Duodenal mucosa (tissue), 2 donors: ENCODE data around the gene GPRC5A.

Experiments used
- H3K27ac ChIP-seq: one replicate; pipeline ENCODE4 v1.7.0; 2013; ENCODE audit warnings: low read depth, low read length
- H3K27me3 ChIP-seq, 2 donors: one replicate each; pipeline ENCODE4 v1.7.0; 2013; ENCODE audit warnings: low read length in 2 of 2, control low read depth in 1 of 2; ENCODE audit not compliant: insufficient read depth in 2 of 2, control insufficient read depth in 1 of 2
- H3K36me3 ChIP-seq, 2 donors: one replicate each; pipeline ENCODE4 v1.7.0; 2013; ENCODE audit warnings: low read length in 2 of 2, control low read depth in 1 of 2; ENCODE audit not compliant: insufficient read depth in 2 of 2, control insufficient read depth in 1 of 2
- H3K4me1 ChIP-seq, 2 donors: one replicate each; pipeline ENCODE4 v1.7.0; 2013; ENCODE audit warnings: low read length in 2 of 2, control low read depth in 1 of 2; ENCODE audit not compliant: insufficient read depth in 2 of 2, control insufficient read depth in 1 of 2
- H3K4me3 ChIP-seq, 2 donors: one replicate each; pipeline ENCODE4 v1.7.0; 2013; ENCODE audit warnings: low read length in 2 of 2, low read depth in 1 of 2
- H3K9ac ChIP-seq, 2 donors: one replicate each; pipeline ENCODE4 v1.7.0; 2013; ENCODE audit warnings: low read length in 2 of 2, low read depth in 1 of 2
- H3K9me3 ChIP-seq, 2 donors: one replicate each; pipeline ENCODE4 v1.7.0; 2013; ENCODE audit warnings: low read length in 2 of 2, control low read depth in 1 of 2; ENCODE audit not compliant: control insufficient read depth in 1 of 2

The GPRC5A gene

GRCh38 chr12:12908711-12909110, 17.3 kb downstream of the GPRC5A start:
- Histone ChIP-seq H3K36me3 (peaks cover 0 to 20% of the 10 kb centered on the region in 2 donors), H3K4me1 (peaks cover 17 to 31% of the 10 kb centered on the region in 2 donors), H3K27ac (no peak overlapping the region), H3K27me3 (no peaks in the 10 kb centered on the region), H3K4me3 (no peak overlapping the region), H3K9ac (no peak overlapping the region), H3K9me3 (no peaks in the 10 kb centered on the region)

- Histone ChIP-seq H3K9me3 (no peaks in the 10 kb centered on the region), H3K36me3 (peaks cover 0 to 23% of the 10 kb centered on the region in 2 donors), H3K4me1 (peaks cover 10 to 24% of the 10 kb centered on the region in 2 donors), H3K27ac (no peak overlapping the region), H3K4me3 (no peak overlapping the region), H3K9ac (no peak overlapping the region), H3K27me3 (no peaks in the 10 kb centered on the region)
These were observed 18.0 kb downstream of the GPRC5A start for GRCh38 chr12:12909228-12909994.

- Histone ChIP-seq H3K27me3 (no peaks in the 10 kb centered on the region), H3K27ac (no peak overlapping the region), H3K4me3 (no peak overlapping the region)
These were observed 18.6 kb downstream of the GPRC5A start for GRCh38 chr12:12909995-12910420.

GRCh38 chr12:12912711-12913110, 21.3 kb downstream of the GPRC5A start:
- Histone ChIP-seq H3K9me3 (no peaks in the 10 kb centered on the region), H3K27me3 (no peaks in the 10 kb centered on the region), H3K36me3 (peaks cover 0 to 26% of the 10 kb centered on the region in 2 donors), H3K27ac (no peak overlapping the region), H3K4me3 (no peak overlapping the region), H3K9ac (no peak overlapping the region), H3K4me1 (peaks cover 15 to 23% of the 10 kb centered on the region in 2 donors)

More at GRCh38 chr12:12909995-12910420, 18.6 kb downstream of the GPRC5A start:
- H3K9me3 ChIP-seq = no peaks in the 10 kb centered on the region
- peaks cover 10 to 23% of the 10 kb centered on the region in 2 donors for H3K4me1 ChIP-seq
- H3K9ac ChIP-seq = no peak overlapping the region
- H3K36me3 ChIP-seq = peaks cover 0 to 23% of the 10 kb centered on the region in 2 donors

- H3K27me3 ChIP-seq = no peaks in the 10 kb centered on the region
- H3K36me3 ChIP-seq = peaks cover 0 to 17% of the 10 kb centered on the region in 2 donors
- H3K9me3 ChIP-seq = no peaks in the 10 kb centered on the region
- no peak overlapping the region for H3K9ac ChIP-seq
- no peak overlapping the region for H3K27ac ChIP-seq
- H3K4me1 ChIP-seq = peaks cover 2 to 6% of the 10 kb centered on the region in 2 donors
- H3K4me3 ChIP-seq = no peak overlapping the region
These were observed 24.3 kb downstream of the GPRC5A start for GRCh38 chr12:12915656-12916055.

GRCh38 chr12:12916135-12916944, 25.0 kb downstream of the GPRC5A start:
- Histone ChIP-seq H3K36me3 (peaks cover 0 to 17% of the 10 kb centered on the region in 2 donors), H3K4me1 (peaks cover 0 to 5% of the 10 kb centered on the region in 2 donors), H3K9ac (no peak overlapping the region), H3K27me3 (no peaks in the 10 kb centered on the region), H3K4me3 (no peak overlapping the region), H3K9me3 (no peaks in the 10 kb centered on the region), H3K27ac (no peak overlapping the region)

GRCh38 chr12:12917517-12917916, 26.2 kb downstream of the GPRC5A start:
- Histone ChIP-seq H3K4me1 (peaks cover 0 to 5% of the 10 kb centered on the region in 2 donors), H3K27me3 (no peaks in the 10 kb centered on the region), H3K9me3 (no peaks in the 10 kb centered on the region), H3K27ac (no peak overlapping the region), H3K36me3 (peaks cover 0 to 17% of the 10 kb centered on the region in 2 donors), H3K9ac (no peak overlapping the region), H3K4me3 (no peak overlapping the region)

- no peak overlapping the region for H3K27ac ChIP-seq
- no peak overlapping the region for H3K9ac ChIP-seq
- H3K27me3 ChIP-seq = no peaks in the 10 kb centered on the region
- no peaks in the 10 kb centered on the region for H3K9me3 ChIP-seq
- H3K4me1 ChIP-seq = peaks cover 0 to 5% of the 10 kb centered on the region in 2 donors
- H3K4me3 ChIP-seq = no peak overlapping the region
- peaks cover 0 to 5% of the 10 kb centered on the region in 2 donors for H3K36me3 ChIP-seq
These were observed 27.5 kb downstream of the GPRC5A start for GRCh38 chr12:12918781-12919389.

- H3K9ac ChIP-seq = no peak overlapping the region
- H3K27ac ChIP-seq = no peak overlapping the region
- no peak overlapping the region for H3K4me3 ChIP-seq
- no peaks in the 10 kb centered on the region for H3K9me3 ChIP-seq
- H3K36me3 ChIP-seq = peaks cover 0 to 3% of the 10 kb centered on the region in 2 donors
- peaks cover 0 to 5% of the 10 kb centered on the region in 2 donors for H3K4me1 ChIP-seq
- H3K27me3 ChIP-seq = no peaks in the 10 kb centered on the region
These were observed 28.5 kb downstream of the GPRC5A start for GRCh38 chr12:12919666-12920435.
